K562 (cell line): ENCODE data around the gene LYPD3. TPM values are rescaled to one million over a fixed set of nuclear protein-coding genes. Genes with fewer than 3 reads are reported as not detected.

ENCODE experiments used
- CBX8 ChIP-seq: fragments of 200-600 bp; sonication (generic); IDR thresholded peaks from 2 replicates; pipeline ENCODE4 v1.6.1; 2012; ENCODE audit warnings: borderline replicate concordance, mixed run types, low read depth, mild to moderate bottlenecking, moderate library complexity, mixed read lengths, low read length, control low read depth, inconsistent platforms; ENCODE audit not compliant: poor library complexity, severe bottlenecking; ENCODE audit errors: extremely low read depth
- KAT8 ChIP-seq: fragments of 450-650 bp; IDR thresholded peaks from 2 replicates; pipeline ENCODE4 v1.6.1; 2016; ENCODE audit warnings: low read depth, mild to moderate bottlenecking
- MEF2A ChIP-seq: IDR thresholded peaks from 2 replicates; pipeline ENCODE4 v1.6.1; 2011; ENCODE audit warnings: low read depth, mild to moderate bottlenecking, low read length, moderate library complexity; ENCODE audit not compliant: control insufficient read depth
- MEIS2 ChIP-seq: fragments of 450-650 bp; IDR thresholded peaks from 2 replicates; pipeline ENCODE4 v1.6.1; 2014; ENCODE audit warnings: mild to moderate bottlenecking; ENCODE audit not compliant: partially characterized antibody
- NR2C2 ChIP-seq, 2 experiments: fragments of 200-800 bp in 1 of 2; sonication (Bioruptor generic) in 1 of 2; sonication (generic) in 1 of 2; formaldehyde crosslinking in 1 of 2; IDR thresholded peaks; 2 replicates each; pipeline versions ENCODE4 v1.6.1 to v1.8.0; 2016 to 2022; ENCODE audit warnings: mild to moderate bottlenecking in 1 of 2, missing compliant biosample characterization in 1 of 2, missing genetic modification characterization in 1 of 2, missing genetic modification reagents in 1 of 2
- OTX1 ChIP-seq: fragments of 450-650 bp; formaldehyde crosslinking; IDR thresholded peaks from 2 replicates; pipeline ENCODE4 v1.4.0; 2022; ENCODE audit warnings: mild to moderate bottlenecking
- POLR2A ChIP-seq: fragments of 450-650 bp; conservative IDR thresholded peaks from 2 replicates; pipeline ENCODE4 v1.6.1; 2016
- POLR3G ChIP-seq: IDR thresholded peaks from 2 replicates; pipeline ENCODE4 v1.6.1; 2011; ENCODE audit not compliant: insufficient read length, insufficient replicate concordance; ENCODE audit errors: extremely low read depth
- RNF2 ChIP-seq: sonication (generic); IDR thresholded peaks from 2 replicates; pipeline ENCODE4 v1.6.1; 2016
- ZBTB7A ChIP-seq: IDR thresholded peaks from 2 replicates; pipeline ENCODE4 v1.6.1; 2011; ENCODE audit warnings: low read depth, mild to moderate bottlenecking, low read length, moderate library complexity, borderline replicate concordance; ENCODE audit not compliant: control insufficient read depth
- ZKSCAN8 ChIP-seq: fragments of 200-800 bp; sonication (Bioruptor generic); IDR thresholded peaks from 2 replicates; pipeline ENCODE4 v1.6.1; 2016; ENCODE audit warnings: missing genetic modification characterization, missing compliant biosample characterization
- ZNF124 ChIP-seq: sonication (generic); formaldehyde crosslinking; IDR thresholded peaks from 2 replicates; pipeline ENCODE4 v1.8.1; 2022; ENCODE audit warnings: missing genetic modification reagents
- ZNF253 ChIP-seq: fragments of 250-450 bp; sonication (Bioruptor Pico); conservative IDR thresholded peaks from 2 replicates; pipeline ENCODE4 v1.6.1; 2021; ENCODE audit warnings: mild to moderate bottlenecking
- ZNF707 ChIP-seq: fragments of 250-450 bp; sonication (Bioruptor Pico); conservative IDR thresholded peaks from 2 replicates; pipeline ENCODE4 v1.8.0; 2022; ENCODE audit warnings: inconsistent platforms, mild to moderate bottlenecking, moderate library complexity
- polyA plus RNA-seq, 8 experiments: library from polyadenylated mRNA; depleted of rRNA in 4 of 8; stranded (reverse) in 5 of 8; unstranded in 3 of 8; fragments of >200 nt; fragmentation: Nextera tagmentation in 2 of 8; fragmentation: Illumina TruSeq in 1 of 8; extraction: Ambion mirVana in 2 of 8; extraction: Trizol in 1 of 8; gene quantifications; 2 replicates each; pipeline versions ENCODE4 v1.2.1 to v1.2.3, GENCODE V29; 2011 to 2014; ENCODE audit warnings: inconsistent platforms in 1 of 8, missing spikeins in 1 of 8
- total RNA-seq, 7 experiments: library from RNA; depleted of rRNA in 6 of 7; stranded (reverse); fragments of >200 nt in 6 of 7; fragmentation: Illumina TruSeq in 2 of 7; extraction: Trizol in 2 of 7; gene quantifications; 2 replicates each; pipeline versions ENCODE4 v1.2.1 to v1.2.3, GENCODE V29; 2011 to 2021; ENCODE audit warnings: low replicate concordance in 1 of 7
- TF ChIP-seq, protein P1 (sequence below): fragments of 450-650 bp; IDR thresholded peaks from 2 replicates; pipeline ENCODE4 v1.6.1; 2017; ENCODE audit warnings: mild to moderate bottlenecking, moderate library complexity
- TF ChIP-seq, protein P2 (sequence below): fragments of 250-450 bp; sonication (Bioruptor Pico); IDR thresholded peaks from 2 replicates; pipeline ENCODE4 v1.8.0; 2022; ENCODE audit warnings: inconsistent platforms
- TF ChIP-seq, protein P3 (sequence below): fragments of 450-650 bp; IDR thresholded peaks from 2 replicates; pipeline ENCODE4 v1.6.1; 2014; ENCODE audit warnings: low read depth, mild to moderate bottlenecking, moderate library complexity, borderline replicate concordance
- TF ChIP-seq, protein P4 (sequence below): fragments of 450-650 bp; IDR thresholded peaks from 2 replicates; pipeline ENCODE4 v1.6.1; 2016; ENCODE audit warnings: mild to moderate bottlenecking
- TF ChIP-seq, protein P5 (sequence below): fragments of 250-450 bp; sonication (Bioruptor Pico); IDR thresholded peaks from 2 replicates; pipeline ENCODE4 v1.8.0; 2022; ENCODE audit warnings: moderate library complexity, mild to moderate bottlenecking, inconsistent platforms

Gene LYPD3
- total and polyA plus RNA-seq, 9 of the 15 experiments (the other 6 are each of a cell fraction or from before 2014, with no cell fraction given): 0.04 to 0.33 (median 0.20) TPM; not detected in 1

DNA sequence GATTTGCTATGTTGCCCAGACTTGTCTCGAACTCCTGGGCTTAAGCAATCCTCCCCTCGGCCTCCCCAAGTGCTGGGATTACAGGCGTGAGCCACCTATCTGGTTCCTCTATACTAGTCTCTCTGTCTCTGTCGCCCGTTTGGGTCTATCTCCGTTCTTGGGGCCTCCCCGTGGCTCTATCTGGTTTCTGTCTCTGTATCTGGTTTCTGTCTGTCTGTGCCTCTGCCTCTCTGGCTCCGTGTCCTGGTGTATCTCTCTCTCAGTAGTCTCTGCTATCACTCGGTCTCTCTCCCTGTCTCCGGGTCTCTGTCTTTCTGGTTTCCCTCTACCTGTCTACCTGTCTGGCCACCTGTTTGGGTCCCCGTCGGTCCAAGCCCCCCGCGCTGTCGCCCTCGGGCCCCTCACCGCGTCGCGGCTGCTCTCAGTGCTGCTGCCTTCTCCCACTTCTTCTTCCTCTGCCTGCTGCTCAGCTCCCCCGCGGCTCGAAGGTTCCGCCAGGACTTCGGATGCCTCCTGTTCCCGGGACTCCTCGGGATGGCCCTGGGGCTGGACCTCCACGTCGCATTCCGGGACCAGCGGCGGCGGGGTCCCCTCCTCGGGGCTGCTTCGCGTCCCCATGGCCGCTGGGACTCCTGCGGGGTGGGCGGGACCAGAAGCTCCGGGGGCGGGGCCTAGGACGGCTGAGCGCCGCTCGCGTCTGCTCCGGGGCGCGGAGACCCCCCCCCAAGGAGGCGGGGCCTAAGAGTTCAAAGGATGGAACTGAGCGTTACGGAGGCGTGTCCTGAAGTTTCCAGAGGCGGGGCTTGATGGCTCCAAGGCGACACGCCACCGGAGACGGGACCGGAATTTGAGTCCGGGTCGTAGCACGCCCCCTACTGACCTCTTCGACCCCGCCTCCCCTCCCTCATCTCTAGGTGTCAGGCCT is 38.4 kb upstream of the LYPD3 start (continued):
- TF ChIP-seq, protein P1, sequence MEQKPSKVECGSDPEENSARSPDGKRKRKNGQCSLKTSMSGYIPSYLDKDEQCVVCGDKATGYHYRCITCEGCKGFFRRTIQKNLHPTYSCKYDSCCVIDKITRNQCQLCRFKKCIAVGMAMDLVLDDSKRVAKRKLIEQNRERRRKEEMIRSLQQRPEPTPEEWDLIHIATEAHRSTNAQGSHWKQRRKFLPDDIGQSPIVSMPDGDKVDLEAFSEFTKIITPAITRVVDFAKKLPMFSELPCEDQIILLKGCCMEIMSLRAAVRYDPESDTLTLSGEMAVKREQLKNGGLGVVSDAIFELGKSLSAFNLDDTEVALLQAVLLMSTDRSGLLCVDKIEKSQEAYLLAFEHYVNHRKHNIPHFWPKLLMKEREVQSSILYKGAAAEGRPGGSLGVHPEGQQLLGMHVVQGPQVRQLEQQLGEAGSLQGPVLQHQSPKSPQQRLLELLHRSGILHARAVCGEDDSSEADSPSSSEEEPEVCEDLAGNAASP: no peak
- TF ChIP-seq ZNF124 (CRISPR knock-in tag) (no peak), POLR3G (no peak), MEIS2 (peak; percentile 26), ZNF707 (CRISPR knock-in tag) (no peak), ZNF253 (CRISPR knock-in tag) (no peak), ZKSCAN8 (no peak), POLR2A (peak; percentile 72), MEF2A (no peak), KAT8 (no peak), CBX8 (no peak), RNF2 (no peak), OTX1 (no peak), NR2C2 (CRISPR knock-in tag; IDR thresholded peaks at IDR 0.05) (no peak), NR2C2 (tag; IDR thresholded peaks at IDR 0.05) (peak; percentile 94), ZBTB7A (peak; percentile 83; the same call in 1 of the 2 replicates)
- TF ChIP-seq, protein P2, sequence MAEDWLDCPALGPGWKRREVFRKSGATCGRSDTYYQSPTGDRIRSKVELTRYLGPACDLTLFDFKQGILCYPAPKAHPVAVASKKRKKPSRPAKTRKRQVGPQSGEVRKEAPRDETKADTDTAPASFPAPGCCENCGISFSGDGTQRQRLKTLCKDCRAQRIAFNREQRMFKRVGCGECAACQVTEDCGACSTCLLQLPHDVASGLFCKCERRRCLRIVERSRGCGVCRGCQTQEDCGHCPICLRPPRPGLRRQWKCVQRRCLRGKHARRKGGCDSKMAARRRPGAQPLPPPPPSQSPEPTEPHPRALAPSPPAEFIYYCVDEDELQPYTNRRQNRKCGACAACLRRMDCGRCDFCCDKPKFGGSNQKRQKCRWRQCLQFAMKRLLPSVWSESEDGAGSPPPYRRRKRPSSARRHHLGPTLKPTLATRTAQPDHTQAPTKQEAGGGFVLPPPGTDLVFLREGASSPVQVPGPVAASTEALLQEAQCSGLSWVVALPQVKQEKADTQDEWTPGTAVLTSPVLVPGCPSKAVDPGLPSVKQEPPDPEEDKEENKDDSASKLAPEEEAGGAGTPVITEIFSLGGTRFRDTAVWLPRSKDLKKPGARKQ (CRISPR knock-in tag): no peak
- TF ChIP-seq, protein P3, sequence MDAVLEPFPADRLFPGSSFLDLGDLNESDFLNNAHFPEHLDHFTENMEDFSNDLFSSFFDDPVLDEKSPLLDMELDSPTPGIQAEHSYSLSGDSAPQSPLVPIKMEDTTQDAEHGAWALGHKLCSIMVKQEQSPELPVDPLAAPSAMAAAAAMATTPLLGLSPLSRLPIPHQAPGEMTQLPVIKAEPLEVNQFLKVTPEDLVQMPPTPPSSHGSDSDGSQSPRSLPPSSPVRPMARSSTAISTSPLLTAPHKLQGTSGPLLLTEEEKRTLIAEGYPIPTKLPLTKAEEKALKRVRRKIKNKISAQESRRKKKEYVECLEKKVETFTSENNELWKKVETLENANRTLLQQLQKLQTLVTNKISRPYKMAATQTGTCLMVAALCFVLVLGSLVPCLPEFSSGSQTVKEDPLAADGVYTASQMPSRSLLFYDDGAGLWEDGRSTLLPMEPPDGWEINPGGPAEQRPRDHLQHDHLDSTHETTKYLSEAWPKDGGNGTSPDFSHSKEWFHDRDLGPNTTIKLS: no peak
- TF ChIP-seq, protein P4, sequence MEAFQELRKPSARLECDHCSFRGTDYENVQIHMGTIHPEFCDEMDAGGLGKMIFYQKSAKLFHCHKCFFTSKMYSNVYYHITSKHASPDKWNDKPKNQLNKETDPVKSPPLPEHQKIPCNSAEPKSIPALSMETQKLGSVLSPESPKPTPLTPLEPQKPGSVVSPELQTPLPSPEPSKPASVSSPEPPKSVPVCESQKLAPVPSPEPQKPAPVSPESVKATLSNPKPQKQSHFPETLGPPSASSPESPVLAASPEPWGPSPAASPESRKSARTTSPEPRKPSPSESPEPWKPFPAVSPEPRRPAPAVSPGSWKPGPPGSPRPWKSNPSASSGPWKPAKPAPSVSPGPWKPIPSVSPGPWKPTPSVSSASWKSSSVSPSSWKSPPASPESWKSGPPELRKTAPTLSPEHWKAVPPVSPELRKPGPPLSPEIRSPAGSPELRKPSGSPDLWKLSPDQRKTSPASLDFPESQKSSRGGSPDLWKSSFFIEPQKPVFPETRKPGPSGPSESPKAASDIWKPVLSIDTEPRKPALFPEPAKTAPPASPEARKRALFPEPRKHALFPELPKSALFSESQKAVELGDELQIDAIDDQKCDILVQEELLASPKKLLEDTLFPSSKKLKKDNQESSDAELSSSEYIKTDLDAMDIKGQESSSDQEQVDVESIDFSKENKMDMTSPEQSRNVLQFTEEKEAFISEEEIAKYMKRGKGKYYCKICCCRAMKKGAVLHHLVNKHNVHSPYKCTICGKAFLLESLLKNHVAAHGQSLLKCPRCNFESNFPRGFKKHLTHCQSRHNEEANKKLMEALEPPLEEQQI: no peak
- TF ChIP-seq, protein P5, sequence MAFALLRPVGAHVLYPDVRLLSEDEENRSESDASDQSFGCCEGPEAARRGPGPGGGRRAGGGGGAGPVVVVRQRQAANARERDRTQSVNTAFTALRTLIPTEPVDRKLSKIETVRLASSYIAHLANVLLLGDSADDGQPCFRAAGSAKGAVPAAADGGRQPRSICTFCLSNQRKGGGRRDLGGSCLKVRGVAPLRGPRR (CRISPR knock-in tag): no peak
